ENCODE data around the gene PINLYP.
A peak's percentile ranks its signal among the peaks of the same experiment; 100 is the strongest.
"Not testable (repeated sequence)": the region's sequence is repeated elsewhere in the genome, so short reads cannot be mapped to it uniquely, and the experiment has no call there.

The PINLYP gene

DNA sequence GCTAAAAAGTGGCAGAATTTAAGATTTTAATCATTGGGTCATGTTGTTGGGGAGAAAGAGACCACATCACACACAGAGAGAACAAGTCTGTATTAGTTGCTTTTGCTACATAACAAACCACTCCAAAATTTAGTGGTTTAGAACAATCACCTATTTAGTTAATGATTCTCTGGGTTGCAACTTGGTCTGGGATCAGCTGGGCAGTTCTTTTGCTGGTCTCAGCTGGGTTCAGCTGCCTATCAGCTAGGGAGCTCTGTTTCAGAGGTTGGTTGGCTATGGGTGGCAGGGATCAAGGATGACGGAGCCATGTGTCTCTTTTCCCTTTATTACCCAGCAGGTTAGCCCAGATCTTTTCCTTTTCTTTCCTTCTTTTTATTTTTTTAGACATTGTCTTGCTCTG, 8.9 kb downstream of the PINLYP start:
- no peak for DNase-seq

DNA sequence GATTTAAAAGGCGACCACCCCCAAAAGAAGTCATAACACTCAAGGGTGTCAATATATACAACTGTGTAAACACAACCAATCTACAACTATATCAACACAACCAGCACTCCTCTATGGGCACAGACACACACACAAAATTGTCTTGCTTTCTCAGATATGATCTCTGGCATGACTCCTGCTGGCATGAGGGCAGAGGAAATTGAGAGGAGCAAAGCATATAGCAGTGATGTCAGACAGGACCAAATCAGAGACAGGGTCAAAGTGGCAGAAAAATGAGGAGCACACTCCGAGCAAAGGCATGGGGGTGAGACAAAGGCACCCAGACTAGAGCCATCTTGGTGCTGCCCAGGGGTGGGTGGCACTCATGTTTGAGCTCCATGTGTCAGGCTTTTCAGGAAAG, 10.7 kb downstream of the PINLYP start:
- DNase-seq = no peak

DNA sequence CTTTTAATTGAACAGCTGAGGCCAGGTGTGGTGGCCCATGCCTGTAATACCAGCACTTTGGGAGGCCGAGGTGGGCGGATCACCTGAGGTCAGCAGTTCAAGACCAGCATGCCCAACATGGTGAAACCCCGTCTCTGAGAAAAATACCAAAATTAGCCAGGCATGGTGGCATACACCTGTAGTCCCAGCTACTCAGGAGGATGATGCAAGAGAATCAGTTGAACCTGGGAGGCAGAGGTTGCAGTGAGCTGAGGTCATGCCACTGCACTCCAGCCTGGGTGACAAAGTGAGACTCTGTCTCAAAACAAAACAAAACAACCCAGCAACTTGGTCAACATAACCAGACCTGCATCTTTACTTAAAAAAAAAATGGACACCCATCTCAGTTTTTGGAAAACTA, 11.4 kb downstream of the PINLYP start:
- DNase-seq = not testable (repeated sequence)

DNA sequence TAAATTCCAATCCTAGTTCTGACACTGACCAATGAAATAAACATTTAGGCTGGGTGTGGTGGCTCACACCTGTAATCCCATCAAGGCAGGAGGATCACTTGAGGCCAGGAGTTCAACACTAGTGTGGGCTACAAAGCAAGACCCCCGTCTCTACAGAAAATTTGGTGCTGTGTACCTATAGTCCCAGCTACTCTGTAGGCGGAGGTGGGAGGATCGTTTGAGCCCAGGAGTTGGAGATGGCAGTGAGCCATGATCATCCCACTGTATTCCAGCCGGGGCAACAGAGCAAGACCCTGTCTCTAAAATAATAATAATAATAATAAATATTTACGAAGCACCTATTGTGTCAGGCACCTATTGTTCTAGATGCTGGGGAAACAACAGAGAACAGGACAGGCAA, 13.7 kb downstream of the PINLYP start:
- no peak for DNase-seq

DNA sequence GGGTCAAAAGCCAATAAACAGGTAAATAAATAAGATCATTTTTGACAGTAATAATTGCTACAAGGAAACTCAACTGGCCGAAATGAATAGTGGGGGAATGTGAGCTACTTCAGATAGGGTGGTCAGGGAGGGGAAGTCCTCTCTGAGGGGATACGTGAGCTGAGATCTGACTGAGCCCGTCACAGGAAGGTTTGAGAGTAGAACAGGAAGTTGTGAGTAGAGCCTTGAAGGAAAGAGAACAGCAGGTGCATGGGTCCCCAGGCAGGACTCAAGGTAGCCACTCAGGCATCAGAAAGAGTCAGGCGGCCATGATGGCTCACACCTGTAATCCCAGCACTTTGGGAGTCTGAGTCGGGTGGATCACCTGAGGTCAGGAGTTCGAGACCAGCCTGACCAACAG, 14.1 kb downstream of the PINLYP start:
- no peak for DNase-seq

DNA sequence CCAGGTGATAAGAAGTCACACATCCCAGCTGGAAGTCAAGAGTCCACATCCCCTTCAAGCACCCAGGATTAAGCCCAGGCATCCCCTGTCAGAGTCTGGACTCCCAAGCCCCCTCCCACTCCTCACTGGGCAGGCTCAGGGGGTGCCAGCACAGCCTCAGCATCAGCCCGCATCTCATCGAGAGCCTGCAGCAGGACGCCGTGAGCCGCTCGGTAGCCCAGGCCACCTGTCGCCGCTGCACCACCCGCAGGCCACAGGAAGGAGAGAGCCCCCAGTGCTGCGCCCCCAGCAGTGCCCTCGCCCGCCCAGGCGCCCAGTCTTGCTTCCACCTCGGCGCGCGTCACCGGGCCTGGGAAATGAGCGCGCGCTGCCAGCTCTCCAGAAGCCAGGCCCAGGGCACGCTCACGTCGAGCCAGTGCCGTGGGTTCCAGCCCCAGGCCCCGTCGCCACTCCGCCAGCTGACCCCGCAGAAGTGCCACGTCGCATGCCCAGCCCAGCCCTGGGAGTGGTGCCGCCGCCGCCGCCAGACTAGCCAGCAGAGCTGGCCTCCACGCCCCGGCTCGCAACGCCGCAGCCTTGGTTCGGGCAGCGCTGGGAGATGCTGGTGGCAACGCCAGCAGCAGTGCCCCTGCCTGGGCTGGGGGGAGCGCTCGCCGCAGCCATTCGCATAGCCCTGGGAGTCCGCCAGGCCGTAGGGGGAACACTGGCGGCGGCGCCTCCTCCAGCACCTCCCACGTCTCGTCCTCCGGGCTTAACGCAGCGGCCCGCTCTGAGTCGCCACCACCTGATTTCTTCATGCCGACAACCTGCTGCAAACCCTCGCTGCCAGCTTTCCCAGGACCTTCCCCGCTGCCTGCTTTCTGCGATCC, 16.5 kb downstream of the PINLYP start:
- no peak for DNase-seq

DNA sequence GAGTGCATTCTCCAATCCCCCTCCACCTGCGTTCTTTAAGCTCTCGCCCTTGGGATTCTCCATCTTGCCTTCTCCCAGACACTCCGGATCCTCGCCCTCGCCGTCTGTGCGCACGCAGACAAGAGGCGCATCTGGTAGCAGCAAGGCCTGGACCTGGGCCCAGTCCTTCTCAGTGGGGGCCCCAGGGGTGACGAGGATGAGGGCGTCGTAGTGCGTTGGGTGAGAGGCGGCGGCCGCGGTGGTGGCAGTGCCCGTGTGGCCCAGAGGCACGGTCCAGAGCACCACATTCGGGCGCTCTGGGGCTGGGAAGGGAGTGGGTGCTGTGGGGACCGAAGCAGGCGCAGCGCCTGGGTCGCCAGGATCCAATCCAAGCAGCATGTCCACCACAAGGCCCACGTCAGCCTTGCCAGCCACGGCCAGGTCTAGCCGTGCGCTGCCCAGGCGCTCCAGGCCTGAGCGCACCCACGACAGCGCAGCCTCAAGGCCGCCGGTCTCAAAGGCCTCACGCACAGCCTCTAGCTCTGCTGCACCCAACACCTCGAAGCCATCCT, 17.3 kb downstream of the PINLYP start:
- no peak for DNase-seq

DNA sequence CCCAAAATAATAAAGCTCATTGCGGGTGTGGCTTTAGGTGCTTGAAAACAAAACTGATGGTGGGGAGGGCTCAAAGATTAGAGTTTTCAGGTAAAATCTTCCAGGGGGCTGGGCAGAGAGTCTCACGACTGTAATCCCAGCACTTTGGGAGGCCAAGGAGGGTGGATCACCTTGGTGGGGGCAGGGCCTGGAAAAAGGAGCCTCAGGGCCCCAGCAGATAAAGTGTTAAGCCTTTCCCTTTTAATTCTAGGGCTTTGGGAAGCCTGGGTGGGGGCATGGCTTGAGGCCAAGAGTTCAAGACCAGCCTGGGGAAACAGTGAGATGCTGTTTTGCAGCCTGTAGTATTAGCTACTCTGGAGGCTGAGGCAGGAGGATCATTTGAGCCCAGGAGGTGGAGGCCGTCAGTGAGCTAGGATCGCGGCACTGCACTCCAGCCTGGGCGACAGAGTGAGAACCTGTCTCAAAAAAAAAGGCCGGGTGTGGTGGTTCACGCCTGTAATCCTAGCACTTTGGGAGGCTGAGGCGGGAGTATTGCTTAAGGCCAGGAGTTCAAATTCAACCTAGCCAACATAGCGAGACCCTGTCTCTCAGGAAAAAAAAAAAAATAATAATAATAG, 18.6 kb downstream of the PINLYP start:
- no peak for DNase-seq

DNA sequence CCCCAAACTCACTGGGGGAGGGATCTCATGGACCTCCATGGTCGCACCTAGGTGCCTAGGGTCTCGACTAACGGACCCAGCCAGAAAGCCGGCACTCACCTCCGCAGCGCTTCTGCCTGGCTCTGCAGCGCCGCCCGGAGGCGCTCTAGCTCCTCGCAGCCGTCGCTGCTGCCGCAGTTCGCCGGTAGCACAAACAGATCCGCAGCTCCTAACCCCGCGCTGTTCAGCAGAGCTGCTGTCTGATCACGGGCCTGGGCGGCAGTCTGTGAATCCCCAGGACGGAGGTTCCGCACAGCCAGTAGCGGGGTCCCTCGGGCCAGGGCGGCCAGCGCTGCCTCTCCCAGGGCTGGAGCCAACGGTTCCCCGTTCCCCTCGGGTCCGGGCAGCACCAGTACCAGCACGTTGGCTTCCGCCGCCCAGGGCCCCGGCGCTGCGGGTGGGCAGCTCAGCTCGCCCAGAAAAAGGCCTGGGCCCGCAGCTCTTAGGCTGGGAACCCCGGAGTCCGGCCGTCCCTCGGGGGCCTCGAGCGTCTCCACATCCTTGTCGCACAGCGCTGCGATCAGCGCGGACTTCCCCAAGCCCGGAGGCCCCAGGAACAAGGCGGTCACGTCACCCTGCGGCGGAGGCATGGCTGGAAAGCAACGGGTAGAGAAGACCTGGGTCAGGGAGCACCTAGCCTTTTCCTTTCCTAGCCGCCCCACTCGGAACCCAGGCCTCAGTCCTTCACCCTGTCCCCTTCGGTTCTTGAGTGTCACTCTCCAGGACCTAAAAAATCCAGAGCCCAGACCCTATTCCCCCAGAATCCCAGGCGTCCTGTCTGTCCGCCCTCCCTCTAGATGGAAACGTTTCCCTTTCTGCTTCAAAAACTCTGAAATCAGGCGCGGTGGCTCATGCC, 19.4 kb downstream of the PINLYP start:
- DNase-seq = peak; percentile 61

DNA sequence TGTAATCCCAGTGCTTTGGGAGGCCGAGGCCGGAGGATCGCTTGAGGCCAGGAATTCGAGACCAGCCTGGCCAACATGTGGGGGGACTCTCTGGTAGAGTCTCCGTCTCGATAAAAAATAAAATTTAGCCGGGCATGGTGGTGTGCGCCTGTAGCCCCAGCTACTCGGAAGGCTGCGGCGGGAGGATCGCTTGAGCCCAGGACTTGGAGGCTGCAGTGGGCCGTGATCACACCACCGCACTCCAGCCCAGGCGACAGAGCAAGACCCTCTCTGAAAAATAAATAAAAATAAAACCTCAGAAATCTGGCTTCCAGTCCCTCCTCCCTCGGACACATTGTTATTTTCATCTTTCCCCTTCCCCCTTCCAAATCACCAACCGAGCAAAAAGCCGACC, 20.0 kb downstream of the PINLYP start:
- DNase-seq = peak; percentile 16

DNA sequence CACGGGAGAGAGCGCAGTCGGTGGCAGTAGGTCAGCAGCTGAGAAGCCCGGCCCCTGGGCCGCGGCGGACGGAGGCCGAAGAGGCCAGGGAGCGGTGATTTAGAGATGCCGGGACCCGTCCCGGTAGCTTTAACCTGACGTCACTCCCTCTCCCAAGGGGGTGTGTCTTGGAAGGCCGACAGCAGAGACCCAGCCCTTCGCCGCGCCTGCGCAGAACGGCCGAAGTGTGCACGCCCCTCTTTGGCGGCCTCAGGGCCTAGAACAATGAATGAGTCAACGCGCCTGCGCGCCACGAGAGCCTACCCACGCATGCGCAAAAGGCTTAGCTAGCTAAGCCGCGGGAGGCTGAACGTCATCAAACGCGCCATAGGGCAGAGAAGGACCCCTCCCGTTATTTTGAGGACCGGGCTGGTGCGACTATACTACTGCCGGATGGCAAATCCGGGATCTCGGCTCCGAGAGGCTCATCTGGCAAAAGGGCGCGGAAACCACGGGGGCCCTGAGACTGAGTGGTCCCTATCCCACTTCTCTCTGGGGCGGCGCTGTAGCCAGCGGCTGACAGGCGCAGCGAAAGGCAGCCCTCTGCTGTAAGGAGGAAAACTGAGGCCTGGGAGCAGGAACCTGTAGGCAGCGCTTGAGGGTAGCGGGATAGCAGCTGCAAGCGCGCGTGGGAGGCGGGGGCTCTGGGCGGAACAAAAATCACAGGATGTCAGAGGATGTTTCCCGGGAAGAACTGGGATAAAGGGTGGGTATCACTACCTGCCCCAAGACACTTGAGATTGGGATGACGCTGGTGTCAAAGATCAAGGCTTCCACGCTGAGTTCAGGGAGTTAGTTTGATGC, 20.6 kb downstream of the PINLYP start, which contains the start of the genes IRGQ and ZNF576:
Gene IRGQ, minus strand, starts transcription at position 136 of the 843 bp plus-strand sequence. CDS start 796 bp downstream, outside the sequence.
Gene ZNF576, plus strand, starts transcription at position 597 of the 843 bp plus-strand sequence. CDS start 514 bp downstream, outside the sequence.
- peak; percentile 100 for DNase-seq

DNA sequence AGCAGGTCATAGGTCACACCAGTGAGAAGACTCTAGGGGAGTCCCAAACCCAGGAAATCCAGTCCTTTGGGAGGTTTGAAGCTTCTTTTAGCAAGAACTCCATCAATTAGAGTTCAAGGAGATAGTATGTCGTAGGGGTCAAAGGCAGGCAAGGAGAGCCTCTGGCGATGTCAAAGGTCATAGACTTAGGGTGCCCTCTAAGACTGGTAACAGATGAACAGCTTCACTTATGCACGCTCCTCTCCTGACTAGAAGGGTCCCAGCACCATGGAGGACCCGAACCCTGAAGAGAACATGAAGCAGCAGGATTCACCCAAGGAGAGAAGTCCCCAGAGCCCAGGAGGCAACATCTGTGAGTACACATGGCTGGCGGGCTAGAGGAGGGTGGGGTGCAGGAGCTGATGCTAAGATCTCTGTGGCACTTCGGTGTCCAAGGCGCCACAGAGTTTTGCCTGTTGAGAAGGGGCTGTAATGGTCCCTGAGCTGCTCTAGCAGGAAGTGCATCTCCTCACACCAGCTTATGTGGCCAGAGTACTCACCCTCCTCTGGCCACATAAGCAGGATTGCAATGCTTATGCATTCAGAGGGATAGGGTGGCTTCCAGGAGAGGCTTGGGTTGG, 21.4 kb downstream of the PINLYP start:
- DNase-seq = no peak

DNA sequence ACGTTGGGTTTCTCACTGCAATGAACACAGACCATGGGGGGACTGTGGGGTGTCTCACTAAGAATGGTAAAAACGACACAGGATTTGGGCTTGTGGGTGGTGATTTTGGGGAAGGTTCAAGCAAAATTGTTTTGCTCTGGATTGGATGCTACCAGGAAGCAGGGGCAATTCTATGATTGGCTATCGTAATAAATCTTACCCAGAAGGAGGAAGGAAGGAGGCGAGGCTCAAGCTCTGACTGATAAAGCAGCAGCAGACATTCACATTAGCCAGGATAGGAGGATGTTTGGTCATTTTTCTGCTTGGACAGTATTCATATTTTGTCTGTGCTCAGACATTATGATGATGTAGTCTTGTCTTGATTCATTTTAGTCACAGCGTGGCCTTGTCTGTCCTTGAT, 22.3 kb downstream of the PINLYP start:
- DNase-seq = no peak

DNA sequence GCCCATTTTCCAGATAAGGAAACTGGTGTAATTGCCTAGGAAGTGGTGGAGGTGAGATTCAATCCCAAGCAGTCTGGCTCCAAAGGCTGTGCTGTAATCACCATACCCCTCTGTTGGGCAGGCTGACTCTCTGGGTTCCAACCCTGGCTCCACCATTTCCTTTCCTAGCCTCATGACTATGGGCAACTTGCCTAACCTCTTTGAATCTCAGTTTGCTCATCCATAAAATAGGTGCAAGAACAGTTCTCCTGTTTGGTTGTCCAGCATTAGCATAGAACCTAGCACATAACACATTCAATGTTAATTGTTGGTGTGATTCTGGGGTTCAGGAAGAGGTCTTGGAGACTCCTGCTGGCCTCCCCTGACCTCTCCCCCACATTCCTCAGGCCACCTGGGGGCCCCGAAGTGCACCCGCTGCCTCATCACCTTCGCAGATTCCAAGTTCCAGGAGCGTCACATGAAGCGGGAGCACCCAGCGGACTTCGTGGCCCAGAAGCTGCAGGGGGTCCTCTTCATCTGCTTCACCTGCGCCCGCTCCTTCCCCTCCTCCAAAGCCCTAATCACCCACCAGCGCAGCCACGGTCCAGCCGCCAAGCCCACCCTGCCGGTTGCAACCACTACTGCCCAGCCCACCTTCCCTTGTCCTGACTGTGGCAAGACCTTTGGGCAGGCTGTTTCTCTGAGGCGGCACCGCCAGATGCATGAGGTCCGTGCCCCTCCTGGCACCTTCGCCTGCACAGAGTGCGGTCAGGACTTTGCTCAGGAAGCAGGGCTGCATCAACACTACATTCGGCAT, 23.0 kb downstream of the PINLYP start:
- no peak for DNase-seq

DNA sequence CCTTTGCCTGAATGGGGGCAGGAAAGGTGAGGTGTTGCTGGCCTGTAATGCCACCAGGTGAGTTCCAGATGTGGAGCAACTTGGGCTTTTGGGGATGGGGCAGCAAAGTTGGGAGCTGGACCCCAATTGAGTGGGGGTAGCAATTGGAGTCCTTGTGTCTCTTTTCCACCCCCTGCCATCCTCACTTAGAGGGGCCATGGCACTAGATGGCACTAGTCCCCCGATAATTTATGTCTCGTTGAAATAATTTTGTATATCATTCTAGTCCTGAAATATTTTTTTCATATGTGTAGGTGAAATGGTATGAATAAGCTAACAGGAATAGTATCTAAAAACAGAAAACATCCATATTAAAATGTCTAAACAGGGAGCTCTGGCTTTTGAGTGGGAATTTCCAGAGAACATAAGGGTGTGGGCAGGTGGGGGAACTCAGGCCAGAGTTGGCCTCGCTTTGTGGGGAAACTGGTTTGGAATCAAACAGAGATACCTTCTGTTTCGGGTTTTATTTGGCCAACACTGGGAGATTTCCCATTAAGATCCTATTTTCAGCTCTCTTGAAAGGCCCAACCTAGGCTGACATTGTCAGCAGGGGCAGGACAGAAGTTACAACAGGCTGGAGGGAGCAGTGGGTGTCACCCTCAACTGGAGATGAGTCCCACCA, 24.2 kb downstream of the PINLYP start:
- DNase-seq = no peak

DNA sequence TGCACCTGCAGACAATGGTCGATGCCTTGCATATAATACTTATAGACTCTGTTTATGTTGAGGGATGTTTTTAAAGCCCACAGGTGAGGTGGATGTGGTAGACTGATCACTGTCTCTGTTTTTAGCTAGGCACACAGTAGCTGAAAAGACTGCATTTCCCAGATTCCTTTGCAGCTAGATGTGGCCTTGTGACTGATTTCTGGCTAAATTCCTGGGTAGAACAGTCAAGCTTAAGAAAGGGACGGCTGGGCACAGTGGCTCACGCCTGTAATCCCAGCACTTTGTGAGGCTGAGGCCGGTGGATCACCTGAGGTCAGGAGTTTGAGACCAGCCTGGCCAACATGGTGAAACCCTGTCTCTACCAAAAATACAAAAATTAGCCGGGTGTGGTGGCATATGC, 24.7 kb downstream of the PINLYP start:
- not testable (repeated sequence) for DNase-seq

DNA sequence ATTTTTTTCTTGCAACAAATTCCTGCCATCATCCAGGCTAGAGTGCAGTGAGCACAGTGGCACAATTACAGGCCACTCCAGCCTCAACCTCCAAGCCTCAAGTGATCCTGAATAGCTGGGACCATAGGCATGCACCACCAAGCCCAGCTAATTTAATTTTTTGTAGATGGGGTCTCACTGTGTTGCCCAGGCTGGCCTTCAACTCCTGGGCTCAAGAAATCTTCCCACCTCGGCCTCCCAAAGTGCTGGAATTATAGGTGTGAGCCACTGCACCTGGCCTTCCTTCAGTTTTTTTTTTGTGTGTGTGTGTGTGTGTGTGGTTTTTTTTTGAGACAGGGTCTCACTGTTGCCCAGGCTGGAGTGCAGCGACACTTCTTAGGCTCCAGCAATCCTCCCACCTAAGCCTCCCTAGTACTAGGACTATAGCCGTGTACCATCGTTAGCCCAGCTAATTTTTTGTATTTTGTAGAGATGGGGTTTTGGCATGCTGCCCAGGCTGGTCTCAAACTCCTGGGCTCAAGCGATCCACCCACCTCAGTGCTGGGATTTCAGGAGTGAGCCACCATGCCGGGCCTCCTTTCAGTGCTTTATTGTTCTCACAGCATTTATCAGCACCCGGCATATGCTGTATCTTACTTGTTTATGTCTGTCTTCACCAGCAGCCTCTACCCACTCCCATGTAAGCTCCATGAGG, 30.4 kb downstream of the PINLYP start:
- no peak for DNase-seq

DNA sequence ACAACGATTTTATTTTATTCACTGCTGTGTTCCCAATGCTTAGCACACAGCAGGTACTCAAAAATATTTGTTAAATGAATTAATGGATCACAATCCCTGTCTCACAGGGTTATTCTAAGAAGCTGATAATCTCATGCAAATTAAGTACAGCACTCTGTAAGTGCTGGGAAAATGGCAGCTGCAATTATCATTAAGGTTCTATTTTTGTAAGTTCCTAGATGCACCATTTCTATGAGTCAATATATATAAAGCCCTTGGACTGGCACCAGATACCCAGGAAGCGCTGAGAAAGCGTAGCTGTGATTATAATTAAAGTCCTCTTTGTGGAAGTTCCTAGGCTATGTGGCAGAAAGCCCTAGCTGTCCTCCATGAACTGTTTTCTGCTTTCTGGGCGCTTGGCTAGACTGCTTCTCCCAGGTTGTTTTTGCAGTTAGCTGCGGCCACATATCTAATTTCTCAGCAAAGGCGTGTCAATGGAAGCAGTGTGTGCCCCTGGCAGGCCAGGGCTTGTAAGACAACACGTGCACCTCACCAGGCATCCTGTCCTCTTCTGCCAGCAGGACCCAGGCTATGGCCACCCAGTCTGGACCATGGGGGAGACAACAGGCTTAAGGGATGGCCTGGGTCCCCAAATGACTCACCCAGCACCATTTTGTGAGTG, 31.1 kb downstream of the PINLYP start:
- no peak for DNase-seq

Measured in T-helper 9 cell (primary cell).